Activated T-helper 1 cell treated with anti-CD3 and anti-CD28 coated beads, Interleukin-2, amount 50 U/mL, for 16 hours (primary cell): ENCODE measurements around the gene STYX.
"Not testable (repeated sequence)": the region's sequence is repeated elsewhere in the genome, so short reads cannot be mapped to it uniquely, and the experiment has no call there.

Experiments
- DNase-seq, 2 donors: peaks; one replicate each; pipeline ENCODE4 v3.0.0-alpha.2; 2020; ENCODE audit warnings: low read depth in 1 of 2, low spot score in 1 of 2

STYX gene

GRCh38 chr14:52724360-52724644, 5.7 kb upstream of the STYX start:
- DNase-seq = no peak

- not testable (repeated sequence) for DNase-seq
Observed at GRCh38 chr14:52727509-52727908, 2.5 kb upstream of the STYX start.

- not testable (repeated sequence) for DNase-seq
Observed at GRCh38 chr14:52729035-52729434, 931 bp upstream of the STYX start.

GRCh38 chr14:52729585-52729924, 411 bp upstream of the STYX start:
- no peak for DNase-seq

GRCh38 chr14:52730709-52731111, 744 bp downstream of the STYX start:
- DNase-seq = no peak

GRCh38 chr14:52733824-52734223, 3.9 kb downstream of the STYX start:
- no peak for DNase-seq

- no peak for DNase-seq
Observed at GRCh38 chr14:52735921-52736489, 6.0 kb downstream of the STYX start.

GRCh38 chr14:52738409-52738808, 8.4 kb downstream of the STYX start:
- DNase-seq = no peak

GRCh38 chr14:52740751-52741150, 10.8 kb downstream of the STYX start:
- no peak for DNase-seq

GRCh38 chr14:52741865-52742264, 11.9 kb downstream of the STYX start:
- DNase-seq = no peak

GRCh38 chr14:52748647-52749292, 18.8 kb downstream of the STYX start:
- no peak for DNase-seq

- DNase-seq = no peak
Observed at GRCh38 chr14:52755607-52756316, 25.8 kb downstream of the STYX start.

GRCh38 chr14:52759145-52759544, 29.2 kb downstream of the STYX start:
- no peak for DNase-seq

- not testable (repeated sequence) for DNase-seq
Observed at GRCh38 chr14:52762923-52763322, 33.0 kb downstream of the STYX start.

GRCh38 chr14:52767058-52767833, 37.3 kb downstream of the STYX start:
- DNase-seq = no peak

GRCh38 chr14:52769887-52770286, 39.9 kb downstream of the STYX start:
- DNase-seq = no peak

- DNase-seq = no peak
Observed at GRCh38 chr14:52776816-52777215, 46.9 kb downstream of the STYX start.

GRCh38 chr14:52778702-52779101, 48.7 kb downstream of the STYX start:
- no peak for DNase-seq

- DNase-seq = no peak
Observed at GRCh38 chr14:52780893-52781292, 50.9 kb downstream of the STYX start.

- no peak for DNase-seq
Observed at GRCh38 chr14:52781629-52782028, 51.7 kb downstream of the STYX start.

- DNase-seq = no peak
Observed at GRCh38 chr14:52783206-52783605, 53.2 kb downstream of the STYX start.

- no peak for DNase-seq
Observed at GRCh38 chr14:52786887-52787286, 56.9 kb downstream of the STYX start.
